HG03342 (cell line): ENCODE measurements around the gene TTLL11.

Source experiments
- ATAC-seq: cut with Tn5 transposase; IDR thresholded peaks from one replicate; pipeline ENCODE4 v1.9.1; 2021; ENCODE audit warnings: mild to moderate bottlenecking, moderate library complexity; ENCODE audit not compliant: unreplicated experiment

TTLL11 gene

DNA sequence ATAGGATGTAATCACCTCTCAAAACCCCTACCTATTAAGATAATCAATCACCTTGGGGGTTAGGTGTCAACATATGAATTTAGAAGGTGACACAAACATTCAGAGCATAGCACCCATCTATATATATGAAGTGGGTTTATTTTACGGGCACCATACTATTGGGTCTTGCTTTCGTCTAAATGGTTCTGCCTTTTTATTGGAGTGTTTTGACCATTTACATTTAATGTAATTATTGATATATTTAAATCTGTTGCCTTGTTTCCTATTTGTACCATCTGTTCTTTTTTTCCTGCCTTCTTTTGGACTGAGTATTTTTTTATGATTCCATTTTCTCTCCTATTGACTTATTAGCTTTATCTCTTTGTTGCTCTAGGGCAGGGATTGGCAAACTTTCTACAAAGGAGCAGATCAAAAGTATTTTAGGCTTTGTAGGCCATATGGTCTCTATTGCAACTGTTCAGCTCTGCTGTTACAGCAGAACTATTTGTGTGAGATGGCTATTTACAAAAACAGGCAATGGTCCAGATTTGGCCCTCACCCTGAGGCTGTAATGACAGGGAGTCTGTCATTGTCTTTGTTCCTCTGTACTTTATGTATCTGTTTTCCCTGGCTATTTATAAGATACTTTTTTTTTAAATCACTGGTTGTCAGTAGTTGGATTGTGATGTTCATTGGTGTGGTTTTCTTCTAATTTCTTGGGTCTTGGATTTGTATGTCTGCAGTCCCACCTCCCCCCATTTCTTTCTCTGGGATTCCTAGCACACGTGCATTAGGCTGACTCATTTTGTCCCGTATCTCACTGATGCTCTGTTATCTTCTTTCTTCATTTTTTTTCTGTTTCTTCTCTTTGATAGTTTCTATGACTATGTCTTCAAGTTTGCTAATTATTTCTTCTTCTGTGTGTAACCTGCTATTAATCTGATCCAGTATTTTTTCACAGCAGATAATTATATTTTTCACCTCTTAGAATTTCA lies 314.6 kb downstream of the TTLL11 start:
- no peak for ATAC-seq

- no peak for ATAC-seq
These were observed 316.1 kb downstream of the TTLL11 start for GRCh38 chr9:121776739-121777637.

DNA sequence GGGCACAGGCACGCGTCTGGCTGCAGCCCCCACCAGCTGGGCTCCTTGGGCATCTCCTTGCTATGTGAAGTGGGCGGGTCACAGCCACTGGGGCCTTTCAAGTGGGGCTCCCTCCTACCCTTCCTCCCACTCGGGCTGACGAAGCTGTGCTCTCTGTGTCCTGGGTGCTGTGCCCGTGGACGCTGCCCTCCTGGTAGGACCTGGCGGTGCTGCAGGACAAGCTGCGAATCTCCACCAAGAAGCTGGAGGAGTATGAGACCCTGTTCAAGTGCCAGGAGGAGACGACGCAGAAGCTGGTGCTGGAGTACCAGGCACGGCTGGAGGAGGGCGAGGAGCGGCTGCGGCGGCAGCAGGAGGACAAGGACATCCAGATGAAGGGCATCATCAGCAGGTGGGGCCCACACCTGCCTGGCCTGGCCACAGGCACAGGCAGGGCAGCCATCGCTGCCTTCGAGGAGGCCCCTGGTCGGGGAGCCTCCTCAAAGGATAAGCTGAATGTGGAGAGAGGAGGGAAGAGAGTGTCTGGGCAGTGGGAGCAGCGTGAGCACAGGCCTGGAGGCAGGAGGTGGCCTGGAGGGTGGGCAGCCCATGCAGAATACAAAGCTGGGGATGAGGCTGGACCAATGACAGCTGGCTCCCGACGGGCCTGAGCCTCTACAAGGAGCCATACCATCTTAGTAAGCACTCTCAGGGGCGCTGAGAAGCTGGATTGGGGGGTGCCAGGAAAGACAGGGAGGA lies 316.9 kb downstream of the TTLL11 start:
- ATAC-seq = no peak

- ATAC-seq = no peak
These were observed 318.1 kb downstream of the TTLL11 start for GRCh38 chr9:121774715-121775613.

- ATAC-seq = no peak
These were observed 319.0 kb downstream of the TTLL11 start for GRCh38 chr9:121773954-121774714.

DNA sequence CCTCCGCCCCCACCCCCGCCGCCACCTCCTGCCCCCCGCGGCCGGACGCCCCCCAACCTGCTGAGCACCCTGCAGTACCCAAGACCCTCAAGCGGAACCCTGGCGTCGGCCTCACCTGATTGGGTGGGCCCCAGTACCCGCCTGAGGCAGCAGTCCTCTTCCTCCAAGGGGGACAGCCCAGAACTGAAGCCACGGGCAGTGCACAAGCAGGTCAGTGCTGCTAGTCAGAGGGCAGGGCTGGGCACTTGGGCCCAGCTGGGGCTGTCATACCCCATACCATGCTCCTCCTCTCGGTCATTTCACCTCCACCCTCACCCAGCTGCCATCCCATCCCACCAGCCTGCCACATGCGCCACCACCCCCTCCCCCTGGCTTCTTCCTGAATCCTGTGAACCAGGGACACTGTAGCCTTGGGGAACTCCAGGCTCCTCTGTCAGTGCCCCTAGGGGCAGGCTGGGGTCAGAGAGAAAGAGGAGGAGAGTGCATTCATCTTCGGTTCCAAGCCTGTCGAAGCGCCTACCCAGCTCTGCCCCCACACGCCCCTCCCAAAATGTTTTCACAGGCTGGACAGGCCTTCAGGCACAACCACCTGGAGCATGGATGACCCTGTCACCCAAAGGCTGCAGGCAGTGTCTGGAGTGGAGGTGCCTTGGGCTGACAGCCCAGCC lies 319.7 kb downstream of the TTLL11 start:
- ATAC-seq = no peak

DNA sequence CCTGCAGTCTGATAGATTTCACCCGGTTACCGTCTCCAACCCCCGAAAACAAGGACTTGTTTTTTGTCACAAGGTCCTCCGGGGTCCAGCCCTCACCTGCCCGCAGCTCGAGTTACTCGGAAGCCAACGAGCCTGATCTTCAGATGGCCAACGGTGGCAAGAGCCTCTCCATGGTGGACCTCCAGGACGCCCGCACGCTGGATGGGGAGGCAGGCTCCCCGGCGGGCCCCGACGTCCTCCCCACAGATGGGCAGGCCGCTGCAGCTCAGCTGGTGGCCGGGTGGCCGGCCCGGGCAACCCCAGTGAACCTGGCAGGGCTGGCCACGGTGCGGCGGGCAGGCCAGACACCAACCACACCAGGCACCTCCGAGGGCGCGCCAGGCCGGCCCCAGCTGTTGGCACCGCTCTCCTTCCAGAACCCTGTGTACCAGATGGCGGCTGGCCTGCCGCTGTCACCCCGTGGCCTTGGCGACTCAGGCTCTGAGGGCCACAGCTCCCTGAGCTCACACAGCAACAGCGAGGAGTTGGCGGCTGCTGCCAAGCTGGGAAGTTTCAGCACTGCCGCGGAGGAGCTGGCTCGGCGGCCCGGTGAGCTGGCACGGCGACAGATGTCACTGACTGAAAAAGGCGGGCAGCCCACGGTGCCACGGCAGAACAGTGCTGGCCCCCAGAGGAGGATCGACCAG lies 320.4 kb downstream of the TTLL11 start:
- no peak for ATAC-seq
